Measurements from ENCODE around the gene HS1BP3. TPM values are rescaled to one million over a fixed set of nuclear protein-coding genes. Genes with fewer than 3 reads are reported as not detected.

Gene HS1BP3
- total and polyA plus RNA-seq, 2 of the 13 experiments (the other 11 are each of a cell fraction or from before 2014, with no cell fraction given), result 15.2 to 22.0 TPM

DNA sequence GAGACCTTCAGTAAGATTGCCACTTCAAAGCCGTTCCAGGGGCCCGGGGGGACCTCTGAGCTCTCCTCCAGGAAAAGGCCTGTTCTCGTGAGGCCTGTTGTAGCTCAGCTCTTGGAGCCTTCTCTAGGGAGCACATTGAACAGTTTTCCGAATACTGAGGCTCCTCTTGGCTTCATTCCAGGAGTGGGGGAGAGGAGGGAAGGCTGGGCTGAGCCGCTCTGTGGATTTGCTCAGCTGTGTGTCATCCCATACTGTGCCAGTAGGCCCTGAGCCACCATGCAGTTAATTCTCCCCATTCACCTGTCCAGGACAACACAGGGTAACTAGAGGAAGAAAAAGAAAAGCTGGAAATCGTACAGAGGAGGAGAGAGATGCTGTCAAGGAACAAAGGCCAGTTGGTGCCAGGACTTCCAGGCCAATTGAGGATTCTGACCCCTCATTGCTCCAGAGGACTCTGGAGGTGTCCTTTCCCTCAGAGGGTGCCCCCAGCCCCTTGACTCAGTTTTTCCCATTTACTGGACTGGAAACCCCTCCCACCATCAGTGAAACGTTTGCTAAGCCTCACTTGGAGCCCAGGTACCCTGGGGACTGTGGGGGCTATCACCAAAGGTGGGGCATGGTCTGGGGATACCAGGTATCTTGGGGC lies 41.4 kb downstream of the HS1BP3 start (continued):
- TF ChIP-seq, protein P1, sequence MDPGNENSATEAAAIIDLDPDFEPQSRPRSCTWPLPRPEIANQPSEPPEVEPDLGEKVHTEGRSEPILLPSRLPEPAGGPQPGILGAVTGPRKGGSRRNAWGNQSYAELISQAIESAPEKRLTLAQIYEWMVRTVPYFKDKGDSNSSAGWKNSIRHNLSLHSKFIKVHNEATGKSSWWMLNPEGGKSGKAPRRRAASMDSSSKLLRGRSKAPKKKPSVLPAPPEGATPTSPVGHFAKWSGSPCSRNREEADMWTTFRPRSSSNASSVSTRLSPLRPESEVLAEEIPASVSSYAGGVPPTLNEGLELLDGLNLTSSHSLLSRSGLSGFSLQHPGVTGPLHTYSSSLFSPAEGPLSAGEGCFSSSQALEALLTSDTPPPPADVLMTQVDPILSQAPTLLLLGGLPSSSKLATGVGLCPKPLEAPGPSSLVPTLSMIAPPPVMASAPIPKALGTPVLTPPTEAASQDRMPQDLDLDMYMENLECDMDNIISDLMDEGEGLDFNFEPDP (CRISPR knock-in tag; conservative IDR thresholded peaks at IDR 0.05), result 0 out of 2 replicates have a peak, but pooled peaks have one; percentile 80
- no peak for TF ChIP-seq CREB1 (IDR thresholded peaks at IDR 0.05)
- TF ChIP-seq CREB1 (CRISPR knock-in tag; IDR thresholded peaks at IDR 0.05), result no peak
- no peak for TF ChIP-seq CC2D1A (CRISPR knock-in tag; IDR thresholded peaks at IDR 0.05)
- TF ChIP-seq, protein P2, sequence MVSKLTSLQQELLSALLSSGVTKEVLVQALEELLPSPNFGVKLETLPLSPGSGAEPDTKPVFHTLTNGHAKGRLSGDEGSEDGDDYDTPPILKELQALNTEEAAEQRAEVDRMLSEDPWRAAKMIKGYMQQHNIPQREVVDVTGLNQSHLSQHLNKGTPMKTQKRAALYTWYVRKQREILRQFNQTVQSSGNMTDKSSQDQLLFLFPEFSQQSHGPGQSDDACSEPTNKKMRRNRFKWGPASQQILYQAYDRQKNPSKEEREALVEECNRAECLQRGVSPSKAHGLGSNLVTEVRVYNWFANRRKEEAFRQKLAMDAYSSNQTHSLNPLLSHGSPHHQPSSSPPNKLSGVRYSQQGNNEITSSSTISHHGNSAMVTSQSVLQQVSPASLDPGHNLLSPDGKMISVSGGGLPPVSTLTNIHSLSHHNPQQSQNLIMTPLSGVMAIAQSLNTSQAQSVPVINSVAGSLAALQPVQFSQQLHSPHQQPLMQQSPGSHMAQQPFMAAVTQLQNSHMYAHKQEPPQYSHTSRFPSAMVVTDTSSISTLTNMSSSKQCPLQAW (CRISPR knock-in tag; IDR thresholded peaks at IDR 0.05), result 0 out of 2 replicates have a peak, but pooled peaks have one; percentile 14
- no peak for TF ChIP-seq ZNF75D (CRISPR knock-in tag; IDR thresholded peaks at IDR 0.05; ENCODE audit: borderline replicate concordance)
- no peak for TF ChIP-seq ZNF670 (CRISPR knock-in tag; IDR thresholded peaks at IDR 0.05; ENCODE audit: borderline replicate concordance)
- TF ChIP-seq ZBTB7A (CRISPR knock-in tag; IDR thresholded peaks at IDR 0.05), result no peak
- TF ChIP-seq MXI1 (IDR thresholded peaks at IDR 0.05; ENCODE audit: borderline replicate concordance, low read depth, low read length), result no peak
- TF ChIP-seq, protein P3, sequence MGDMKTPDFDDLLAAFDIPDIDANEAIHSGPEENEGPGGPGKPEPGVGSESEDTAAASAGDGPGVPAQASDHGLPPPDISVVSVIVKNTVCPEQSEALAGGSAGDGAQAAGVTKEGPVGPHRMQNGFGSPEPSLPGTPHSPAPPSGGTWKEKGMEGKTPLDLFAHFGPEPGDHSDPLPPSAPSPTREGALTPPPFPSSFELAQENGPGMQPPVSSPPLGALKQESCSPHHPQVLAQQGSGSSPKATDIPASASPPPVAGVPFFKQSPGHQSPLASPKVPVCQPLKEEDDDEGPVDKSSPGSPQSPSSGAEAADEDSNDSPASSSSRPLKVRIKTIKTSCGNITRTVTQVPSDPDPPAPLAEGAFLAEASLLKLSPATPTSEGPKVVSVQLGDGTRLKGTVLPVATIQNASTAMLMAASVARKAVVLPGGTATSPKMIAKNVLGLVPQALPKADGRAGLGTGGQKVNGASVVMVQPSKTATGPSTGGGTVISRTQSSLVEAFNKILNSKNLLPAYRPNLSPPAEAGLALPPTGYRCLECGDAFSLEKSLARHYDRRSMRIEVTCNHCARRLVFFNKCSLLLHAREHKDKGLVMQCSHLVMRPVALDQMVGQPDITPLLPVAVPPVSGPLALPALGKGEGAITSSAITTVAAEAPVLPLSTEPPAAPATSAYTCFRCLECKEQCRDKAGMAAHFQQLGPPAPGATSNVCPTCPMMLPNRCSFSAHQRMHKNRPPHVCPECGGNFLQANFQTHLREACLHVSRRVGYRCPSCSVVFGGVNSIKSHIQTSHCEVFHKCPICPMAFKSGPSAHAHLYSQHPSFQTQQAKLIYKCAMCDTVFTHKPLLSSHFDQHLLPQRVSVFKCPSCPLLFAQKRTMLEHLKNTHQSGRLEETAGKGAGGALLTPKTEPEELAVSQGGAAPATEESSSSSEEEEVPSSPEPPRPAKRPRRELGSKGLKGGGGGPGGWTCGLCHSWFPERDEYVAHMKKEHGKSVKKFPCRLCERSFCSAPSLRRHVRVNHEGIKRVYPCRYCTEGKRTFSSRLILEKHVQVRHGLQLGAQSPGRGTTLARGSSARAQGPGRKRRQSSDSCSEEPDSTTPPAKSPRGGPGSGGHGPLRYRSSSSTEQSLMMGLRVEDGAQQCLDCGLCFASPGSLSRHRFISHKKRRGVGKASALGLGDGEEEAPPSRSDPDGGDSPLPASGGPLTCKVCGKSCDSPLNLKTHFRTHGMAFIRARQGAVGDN (CRISPR knock-in tag; IDR thresholded peaks at IDR 0.05), result peak; percentile 71; the same call in 1 of the 2 replicates
- TF ChIP-seq ESRRA (CRISPR knock-in tag; IDR thresholded peaks at IDR 0.05; ENCODE audit: low read depth), result 0 out of 2 replicates have a peak, but pooled peaks have one; percentile 7
- no peak for TF ChIP-seq ZNF253 (CRISPR knock-in tag; IDR thresholded peaks at IDR 0.05; ENCODE audit: borderline replicate concordance)
- TF ChIP-seq ZNF263 (CRISPR knock-in tag; IDR thresholded peaks at IDR 0.05), result peak; percentile 63; the same call in 1 of the 2 replicates
- TF ChIP-seq AGO2 (optimal IDR thresholded peaks at IDR 0.05; ENCODE audit: low read depth, low read length), result no peak
- TF ChIP-seq, protein P4, sequence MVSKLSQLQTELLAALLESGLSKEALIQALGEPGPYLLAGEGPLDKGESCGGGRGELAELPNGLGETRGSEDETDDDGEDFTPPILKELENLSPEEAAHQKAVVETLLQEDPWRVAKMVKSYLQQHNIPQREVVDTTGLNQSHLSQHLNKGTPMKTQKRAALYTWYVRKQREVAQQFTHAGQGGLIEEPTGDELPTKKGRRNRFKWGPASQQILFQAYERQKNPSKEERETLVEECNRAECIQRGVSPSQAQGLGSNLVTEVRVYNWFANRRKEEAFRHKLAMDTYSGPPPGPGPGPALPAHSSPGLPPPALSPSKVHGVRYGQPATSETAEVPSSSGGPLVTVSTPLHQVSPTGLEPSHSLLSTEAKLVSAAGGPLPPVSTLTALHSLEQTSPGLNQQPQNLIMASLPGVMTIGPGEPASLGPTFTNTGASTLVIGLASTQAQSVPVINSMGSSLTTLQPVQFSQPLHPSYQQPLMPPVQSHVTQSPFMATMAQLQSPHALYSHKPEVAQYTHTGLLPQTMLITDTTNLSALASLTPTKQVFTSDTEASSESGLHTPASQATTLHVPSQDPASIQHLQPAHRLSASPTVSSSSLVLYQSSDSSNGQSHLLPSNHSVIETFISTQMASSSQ (IDR thresholded peaks at IDR 0.05; ENCODE audit: low read depth), result no peak
- TF ChIP-seq, protein P4 (CRISPR knock-in tag; IDR thresholded peaks at IDR 0.05; ENCODE audit: borderline replicate concordance), result 0 out of 2 replicates have a peak, but pooled peaks have one; percentile 12
- TF ChIP-seq ZNF614 (CRISPR knock-in tag; IDR thresholded peaks at IDR 0.05; ENCODE audit: borderline replicate concordance), result no peak
- TF ChIP-seq ZNF841 (CRISPR knock-in tag; IDR thresholded peaks at IDR 0.05; ENCODE audit: borderline replicate concordance), result no peak

All from HepG2 (cell line).